CD14-positive monocyte (primary cell): Measurements from ENCODE around the gene DENND6B. TPM values are rescaled to one million over a fixed set of nuclear protein-coding genes. Genes with fewer than 3 reads are reported as not detected.

ENCODE experiments used
- DNase-seq, 3 donors: peaks; one replicate each; pipeline ENCODE4 v3.0.0-alpha.2; 2011 to 2022
- H2AFZ ChIP-seq: 2 replicates; pipeline ENCODE4 v1.6.0; 2012; ENCODE audit warnings: mild to moderate bottlenecking, low read depth, low read length, inconsistent platforms; ENCODE audit not compliant: insufficient read depth, poor library complexity, severe bottlenecking
- H3K27ac ChIP-seq, 2 donors: 1 replicate in 1 of 2; 2 replicates in 1 of 2; pipeline ENCODE4 v1.5.1; 2012 to 2013; ENCODE audit warnings: low read length in 2 of 2, control low read depth in 1 of 2, inconsistent platforms in 1 of 2, low read depth in 1 of 2, mild to moderate bottlenecking in 1 of 2
- H3K27me3 ChIP-seq, 2 donors: one replicate each; pipeline versions ENCODE4 v1.6.0 to v1.6.1; 2011 to 2013; ENCODE audit warnings: low read length in 2 of 2; ENCODE audit not compliant: control insufficient read depth in 2 of 2, insufficient read depth in 2 of 2
- H3K36me3 ChIP-seq, 2 donors: replicated peaks in 1 of 2; 1 replicate in 1 of 2; 2 replicates in 1 of 2; pipeline versions ENCODE4 v1.5.1 to v1.6.1; 2012 to 2013; ENCODE audit warnings: low read length in 2 of 2, control low read depth in 1 of 2, inconsistent platforms in 1 of 2, mild to moderate bottlenecking in 1 of 2; ENCODE audit not compliant: insufficient read depth in 2 of 2, control insufficient read depth in 1 of 2
- H3K4me1 ChIP-seq, 2 donors: 1 replicate in 1 of 2; 2 replicates in 1 of 2; pipeline versions ENCODE4 v1.5.1 to v1.6.1; 2012 to 2013; ENCODE audit warnings: low read length in 2 of 2, control low read depth in 1 of 2, inconsistent platforms in 1 of 2, mild to moderate bottlenecking in 1 of 2, moderate library complexity in 1 of 2; ENCODE audit not compliant: insufficient read depth in 2 of 2, control insufficient read depth in 1 of 2
- H3K4me2 ChIP-seq: replicated peaks from 2 replicates; pipeline ENCODE3; 2012; ENCODE audit warnings: low read length, moderate library complexity, mild to moderate bottlenecking; ENCODE audit not compliant: poor library complexity, severe bottlenecking; ENCODE audit errors: extremely low read depth
- H3K4me3 ChIP-seq, 3 experiments: fragments of 200-600 bp in 1 of 3; sonication (generic) in 1 of 3; replicated peaks in 1 of 3; 1 replicate in 2 of 3; 2 replicates in 1 of 3; pipeline ENCODE4 v1.5.1; 2011 to 2013; ENCODE audit warnings: low read length in 3 of 3, mild to moderate bottlenecking in 3 of 3, control low read depth in 2 of 3, low read depth in 2 of 3, inconsistent platforms in 1 of 3, moderate library complexity in 1 of 3
- H3K79me2 ChIP-seq: 2 replicates; pipeline ENCODE4 v1.6.0; 2012; ENCODE audit warnings: mild to moderate bottlenecking, control low read depth, inconsistent platforms, low read length, moderate library complexity; ENCODE audit not compliant: insufficient read depth
- H3K9ac ChIP-seq: 2 replicates; pipeline ENCODE4 v1.6.0; 2017; ENCODE audit warnings: low read length, mild to moderate bottlenecking; ENCODE audit not compliant: insufficient read depth, poor library complexity, severe bottlenecking
- H3K9me3 ChIP-seq, 2 donors: replicated peaks in 1 of 2; 1 replicate in 1 of 2; 2 replicates in 1 of 2; pipeline versions ENCODE4 v1.5.1 to v1.6.1; 2012 to 2013; ENCODE audit warnings: low read length in 2 of 2, control low read depth in 1 of 2; ENCODE audit not compliant: control insufficient read depth in 1 of 2, insufficient read depth in 1 of 2
- H4K20me1 ChIP-seq: 2 replicates; pipeline ENCODE4 v1.6.0; 2012; ENCODE audit warnings: mild to moderate bottlenecking, low read length, control low read depth, moderate library complexity; ENCODE audit not compliant: insufficient read depth
- H3K27ac Mint-ChIP-seq, 7 donors: one replicate each; pipeline ENCODE4 v1.8.0; 2020; ENCODE audit warnings: mild to moderate bottlenecking in 7 of 7, mixed read lengths in 7 of 7, moderate library complexity in 6 of 7, inconsistent platforms in 2 of 7
- H3K27me3 Mint-ChIP-seq, 3 donors: one replicate each; pipeline ENCODE4 v1.8.0; 2021 to 2022; ENCODE audit warnings: low read depth in 3 of 3, mild to moderate bottlenecking in 3 of 3, mixed read lengths in 3 of 3, moderate library complexity in 3 of 3, inconsistent platforms in 1 of 3
- H3K36me3 Mint-ChIP-seq, 2 donors: one replicate each; pipeline ENCODE4 v1.8.0; 2020; ENCODE audit warnings: mixed read lengths in 2 of 2, inconsistent platforms in 1 of 2, mild to moderate bottlenecking in 1 of 2
- H3K4me1 Mint-ChIP-seq: one replicate; pipeline ENCODE4 v1.8.0; 2020; ENCODE audit warnings: mild to moderate bottlenecking, mixed read lengths
- H3K4me3 Mint-ChIP-seq, 2 donors: one replicate each; pipeline ENCODE4 v1.8.0; 2020; ENCODE audit warnings: mild to moderate bottlenecking in 2 of 2, mixed read lengths in 2 of 2, moderate library complexity in 1 of 2
- H3K9me3 Mint-ChIP-seq, 7 donors: one replicate each; pipeline ENCODE4 v1.8.0; 2020 to 2022; ENCODE audit warnings: mixed read lengths in 7 of 7, mild to moderate bottlenecking in 6 of 7, moderate library complexity in 6 of 7, inconsistent platforms in 2 of 7
- CTCF ChIP-seq: fragments of 200-600 bp; IDR thresholded peaks from one replicate; pipeline ENCODE4 v1.8.0; 2022; ENCODE audit warnings: antibody characterized with exemption, mild to moderate bottlenecking
- WGBS: methylation state at CpG from one replicate; pipeline ENCODE4 v1.1.5; 2013; ENCODE audit warnings: missing lambda C conversion rate; ENCODE audit not compliant: insufficient coverage; 5-methylcytosine and 5-hydroxymethylcytosine counted together
- intact Hi-C, 2 donors: fragments of 100-400 bp; cut with micrococcal nuclease; formaldehyde crosslinking; loops; one replicate each; pipeline versions ENCODE4 v1.15.0 to v1.15.1; 2023
- polyA plus RNA-seq, 3 donors: library from polyadenylated mRNA; depleted of rRNA in 1 of 3; unstranded in 2 of 3; stranded (reverse) in 1 of 3; fragments of 300-500 nt in 2 of 3; fragments of >200 nt in 1 of 3; fragmentation: Illumina TruSeq in 2 of 3; gene quantifications; 1 replicate in 2 of 3; 2 replicates in 1 of 3; pipeline ENCODE4 v1.2.3, GENCODE V29; 2012 to 2021

DENND6B gene
- polyA plus RNA-seq, 3 donors = 1.7 to 10.6 (median 2.1) TPM

GRCh38 chr22:50313021-50313420 lies 13.8 kb downstream of the DENND6B start:
- intact Hi-C loops = no loop called here
- no peak for TF ChIP-seq CTCF

GRCh38 chr22:50312371-50312770 lies 14.4 kb downstream of the DENND6B start:
- 97% methylated on average over 5 of the region's 12 CpGs for WGBS
- TF ChIP-seq CTCF = no peak
- H2AFZ ChIP-seq = no peak overlapping the region
- intact Hi-C loops = no loop called here
- H3K4me3 ChIP-seq = no peak overlapping the region
- Mint-ChIP-seq H3K36me3 (peaks cover 2 to 5% of the 10 kb centered on the region in 2 donors), H3K4me3 (no peak overlapping the region), H3K27ac (no peak overlapping the region), H3K27me3 (peaks cover 2 to 5% (median 3%) of the 10 kb centered on the region in 3 donors), H3K9me3 (peaks cover 0 to 2% (median 0%) of the 10 kb centered on the region in 7 donors), H3K4me1 (peaks cover 39% of the 10 kb centered on the region)
- DNase-seq = no peak
- no peak overlapping the region for H3K9ac ChIP-seq
- peaks cover 0 to 4% of the 10 kb centered on the region in 2 donors for H3K36me3 ChIP-seq
- H3K79me2 ChIP-seq = peaks cover 11% of the 10 kb centered on the region
- peaks cover 5% of the 10 kb centered on the region for H4K20me1 ChIP-seq
- H3K27ac ChIP-seq = no peak overlapping the region
- H3K4me1 ChIP-seq = peaks cover 48% of the 10 kb centered on the region in 2 donors
- H3K9me3 ChIP-seq = no peaks in the 10 kb centered on the region
- no peaks in the 10 kb centered on the region for H3K27me3 ChIP-seq
- no peak overlapping the region for H3K4me2 ChIP-seq

More at GRCh38 chr22:50313021-50313420, 13.8 kb downstream of the DENND6B start:
- no peak overlapping the region for H3K9ac ChIP-seq
- peaks cover 0 to 4% of the 10 kb centered on the region in 2 donors for H3K36me3 ChIP-seq
- no peak for DNase-seq
- H3K36me3 Mint-ChIP-seq = peaks cover 2 to 5% of the 10 kb centered on the region in 2 donors
- H3K4me3 ChIP-seq = no peak overlapping the region
- peak overlapping the region in 1 of 7 donors; percentile 4 for H3K27ac Mint-ChIP-seq
- H4K20me1 ChIP-seq = peaks cover 3% of the 10 kb centered on the region
- peaks cover 11% of the 10 kb centered on the region for H3K79me2 ChIP-seq
- WGBS = 100% methylated on average over 4 of the region's 7 CpGs
- H3K9me3 Mint-ChIP-seq = peaks cover 0 to 2% (median 0%) of the 10 kb centered on the region in 7 donors
- H3K27me3 ChIP-seq = no peaks in the 10 kb centered on the region
- no peak overlapping the region for H2AFZ ChIP-seq
- H3K4me1 Mint-ChIP-seq = peaks cover 39% of the 10 kb centered on the region
- peaks cover 45% of the 10 kb centered on the region in 2 donors for H3K4me1 ChIP-seq
- peaks cover 2 to 5% (median 3%) of the 10 kb centered on the region in 3 donors for H3K27me3 Mint-ChIP-seq
- H3K4me3 Mint-ChIP-seq = no peak overlapping the region
- H3K9me3 ChIP-seq = no peaks in the 10 kb centered on the region
- no peak overlapping the region for H3K4me2 ChIP-seq
- no peak overlapping the region for H3K27ac ChIP-seq
